GF-D8 (cell line): ENCODE results near the gene GPX4.

ENCODE experiments used
- DNase-seq: peaks from one replicate; lab custom pipeline; 2025; lab: John Stamatoyannopoulos, UW

Gene GPX4

DNA sequence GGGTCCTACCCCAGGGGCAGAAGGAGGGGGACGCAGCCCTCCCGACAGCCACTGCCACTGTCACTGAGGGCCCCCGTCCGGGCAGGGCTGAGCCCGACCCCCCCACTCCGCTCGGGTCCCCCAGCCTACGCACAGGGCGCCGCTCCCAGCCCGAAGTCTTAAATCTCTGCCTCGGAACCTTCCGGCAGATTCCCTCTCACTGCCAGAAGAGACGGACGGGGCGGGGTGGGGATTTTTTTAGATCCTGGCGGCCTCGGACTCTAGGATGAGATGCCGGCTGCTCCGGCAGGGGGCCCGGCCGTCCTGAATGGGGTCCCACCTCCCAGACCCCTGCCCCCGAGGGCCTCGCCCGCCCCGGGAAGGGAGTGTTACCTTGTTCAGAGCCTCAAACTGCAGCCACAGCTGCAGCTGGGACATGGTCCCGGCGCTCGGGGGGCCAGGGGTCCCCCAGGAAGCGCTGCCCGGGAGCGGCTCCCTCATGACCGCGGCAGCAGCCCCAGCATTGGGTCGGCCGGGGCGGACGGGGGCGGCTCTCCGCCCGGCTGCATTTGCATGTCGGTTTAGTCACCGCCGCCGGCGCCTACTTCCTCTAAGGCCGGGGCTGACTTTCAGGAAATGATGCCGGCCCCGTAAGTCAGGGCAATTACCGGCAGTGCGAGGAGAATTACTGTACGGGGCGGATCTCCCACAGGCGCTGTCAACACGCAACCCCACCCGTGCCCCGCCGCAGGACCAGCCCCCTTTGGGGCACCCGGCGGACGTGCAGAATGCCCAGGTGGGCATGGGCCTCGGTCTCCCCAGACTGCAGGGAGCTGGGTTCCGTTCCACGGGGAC, 28.1 kb downstream of the GPX4 start:
- DNase-seq = peak; percentile 46

DNA sequence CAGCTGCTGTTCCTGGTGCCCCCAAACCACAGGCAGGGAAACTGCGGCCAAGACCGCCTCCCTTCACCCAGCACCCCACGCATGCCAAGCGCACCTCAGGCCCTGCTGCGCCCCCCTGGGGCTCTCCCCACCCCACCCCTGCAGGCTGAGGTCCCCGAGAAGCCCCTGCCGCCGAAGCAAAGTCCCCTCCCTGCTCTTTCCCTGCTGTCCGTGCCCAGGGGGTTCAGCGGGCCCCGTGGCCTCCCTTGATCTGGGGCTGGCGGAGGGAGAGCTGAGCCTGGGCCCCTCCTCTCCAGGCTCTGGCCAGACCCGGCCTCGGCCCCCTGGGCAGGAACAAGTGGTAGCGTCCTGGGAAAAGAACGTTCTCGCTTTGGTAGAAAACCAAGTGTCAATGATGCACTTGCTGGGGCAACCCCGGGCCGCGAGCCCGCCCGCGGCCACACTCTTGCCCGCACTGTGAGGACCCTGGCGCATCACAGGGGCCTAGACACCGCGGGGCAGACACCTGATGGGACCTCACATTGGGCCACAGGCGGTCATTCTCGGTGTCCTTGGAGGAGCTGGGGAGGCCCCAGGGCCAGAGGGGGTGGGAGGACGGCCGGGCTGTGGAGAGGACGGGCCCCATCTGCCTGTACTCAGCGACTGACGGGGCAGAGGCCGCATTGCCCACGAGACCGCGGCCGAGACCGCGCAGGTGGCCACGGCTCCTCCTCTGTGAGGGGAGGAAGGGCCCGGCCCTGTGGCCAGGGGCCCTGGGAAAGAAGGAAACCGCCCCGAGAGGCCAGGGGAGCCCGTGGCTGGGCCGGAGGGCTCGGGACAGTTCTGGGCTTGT, 29.0 kb downstream of the GPX4 start:
- DNase-seq = no peak

GRCh38 chr19:1133471-1133929, 29.7 kb downstream of the GPX4 start:
- peak; percentile 73 for DNase-seq

- no peak for DNase-seq
Observed at GRCh38 chr19:1134431-1134830, 30.6 kb downstream of the GPX4 start.

GRCh38 chr19:1135454-1135853, 31.7 kb downstream of the GPX4 start:
- no peak for DNase-seq

GRCh38 chr19:1136201-1136600, 32.4 kb downstream of the GPX4 start:
- DNase-seq = no peak

DNA sequence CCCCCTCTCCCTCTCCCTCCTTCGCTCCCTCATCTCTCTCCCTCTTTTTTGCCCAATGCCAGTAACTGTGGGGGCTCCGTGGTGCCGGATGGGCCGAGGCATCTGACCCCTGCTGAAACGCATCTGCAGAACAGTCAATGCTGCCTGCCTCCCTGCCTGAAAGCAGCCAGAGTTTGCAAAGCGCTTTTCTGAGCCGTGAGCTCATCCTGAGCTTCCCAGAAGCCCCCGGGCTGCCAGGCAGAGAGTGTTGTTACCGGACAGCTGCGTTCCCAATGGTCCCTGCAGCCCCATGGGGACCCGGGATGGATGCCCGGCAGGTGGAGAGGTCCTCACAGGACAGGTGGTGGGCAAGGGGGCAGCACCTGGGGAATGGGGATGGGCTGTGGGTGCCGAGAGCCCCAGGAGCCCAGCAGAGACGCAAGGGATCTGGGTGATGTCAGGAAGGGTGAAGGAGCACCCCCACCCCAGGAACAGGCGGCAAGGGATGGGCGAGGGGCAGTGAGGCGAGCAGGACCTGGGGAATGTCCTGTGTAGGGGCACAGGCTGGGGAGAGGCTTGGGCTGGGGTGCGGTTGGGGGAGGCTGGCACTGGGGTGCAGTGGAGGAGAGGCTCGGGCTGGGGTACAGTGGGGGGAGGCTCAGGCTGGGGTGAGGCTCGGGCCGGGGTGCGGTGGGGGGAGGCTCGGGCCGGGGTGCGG, 33.0 kb downstream of the GPX4 start:
- DNase-seq = no peak

- DNase-seq = no peak
Observed at GRCh38 chr19:1138121-1138520, 34.3 kb downstream of the GPX4 start.

GRCh38 chr19:1139126-1139525, 35.3 kb downstream of the GPX4 start:
- DNase-seq = no peak

GRCh38 chr19:1140272-1141027, 36.7 kb downstream of the GPX4 start:
- no peak for DNase-seq

- DNase-seq = no peak
Observed at GRCh38 chr19:1141944-1142343, 38.1 kb downstream of the GPX4 start.

GRCh38 chr19:1143828-1144399, 40.1 kb downstream of the GPX4 start:
- DNase-seq = no peak

GRCh38 chr19:1144741-1145140, 40.9 kb downstream of the GPX4 start:
- no peak for DNase-seq

- DNase-seq = no peak
Observed at GRCh38 chr19:1145635-1146411, 42.0 kb downstream of the GPX4 start.

- no peak for DNase-seq
Observed at GRCh38 chr19:1146412-1146699, 42.6 kb downstream of the GPX4 start.

DNA sequence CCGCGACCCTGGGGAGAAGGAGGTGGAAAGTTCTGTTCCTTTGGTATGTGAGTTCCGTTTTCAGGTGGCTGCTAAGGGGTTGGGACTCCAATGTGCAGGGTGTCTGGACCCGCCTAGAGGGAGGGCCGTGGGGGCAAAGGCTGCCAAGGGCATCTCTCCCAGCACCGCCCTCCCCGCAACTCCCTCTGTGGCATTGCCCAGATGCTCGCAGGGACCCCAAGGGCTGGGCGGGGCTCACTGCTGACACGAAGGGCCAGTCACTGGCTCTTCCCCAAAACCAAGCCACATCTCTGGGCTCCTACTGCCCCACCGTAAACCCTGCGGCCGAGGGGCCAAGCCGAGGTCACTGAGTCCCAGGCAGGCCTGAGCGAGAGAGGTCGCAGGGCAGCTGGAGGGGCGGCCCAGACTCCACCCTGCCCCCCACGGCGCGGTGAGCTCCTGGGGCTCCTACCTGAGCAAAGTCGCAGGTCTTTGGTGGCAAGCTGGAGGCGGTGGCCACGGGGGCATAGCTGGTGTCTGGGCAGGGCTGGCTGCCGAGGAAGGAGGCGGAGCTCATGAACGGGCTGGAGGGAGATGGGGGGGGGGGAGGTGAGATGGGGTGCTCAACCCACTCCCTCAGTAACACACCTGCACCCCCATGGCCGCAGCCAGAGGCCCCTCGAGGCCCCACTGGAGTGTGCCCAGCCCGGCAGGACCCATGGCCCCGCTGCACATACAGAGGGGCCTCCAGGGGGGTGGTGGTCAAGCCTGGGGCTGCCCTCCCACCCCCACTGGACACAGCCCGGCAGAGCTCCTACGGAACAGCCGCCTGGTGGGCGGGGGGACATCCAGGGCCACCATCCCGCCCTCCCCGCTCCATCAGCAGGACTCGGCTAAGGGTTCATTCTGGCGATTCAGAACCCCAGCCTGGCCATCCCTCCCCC, 43.3 kb downstream of the GPX4 start:
- DNase-seq = no peak

GRCh38 chr19:1147934-1148549, 44.2 kb downstream of the GPX4 start:
- no peak for DNase-seq

- no peak for DNase-seq
Observed at GRCh38 chr19:1149259-1150045, 45.7 kb downstream of the GPX4 start.
